Fibroblast of mammary gland (primary cell): ENCODE measurements around the gene CPAMD8.

Experiments
- DNase-seq: peaks from one replicate; pipeline ENCODE4 v3.0.0-alpha.2; 2010; ENCODE audit warnings: low read depth
- H3K4me3 ChIP-seq: 2 replicates; pipeline ENCODE4 v1.5.1; 2011; ENCODE audit warnings: low read depth, mild to moderate bottlenecking, low read length, moderate library complexity; ENCODE audit not compliant: control insufficient read depth
- TF ChIP-seq, protein P1 (sequence below): conservative IDR thresholded peaks from 2 replicates; pipeline ENCODE4 v1.5.1; 2011; ENCODE audit warnings: low read depth, low read length, inconsistent platforms; ENCODE audit not compliant: control insufficient read depth, insufficient read depth

CPAMD8 gene

DNA sequence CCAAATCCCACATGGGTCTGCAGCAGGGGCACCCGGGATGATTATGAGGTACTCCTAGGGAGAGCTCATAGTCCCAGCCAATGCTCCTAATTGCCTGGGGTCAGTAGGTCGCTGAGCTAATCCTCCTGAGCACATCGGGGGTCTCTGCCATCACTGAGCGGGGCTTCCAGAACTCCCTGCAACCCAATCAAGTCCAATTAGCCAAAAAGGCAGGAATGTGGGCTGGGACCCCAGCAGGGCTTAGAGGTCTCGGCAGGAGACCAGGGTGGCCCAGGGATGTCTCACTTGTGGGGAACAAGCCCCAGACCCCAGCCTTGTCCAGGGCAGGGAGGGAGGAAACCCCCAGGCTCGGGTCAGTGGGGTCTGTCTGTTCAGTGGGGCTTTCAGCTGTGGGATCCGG lies 17.1 kb upstream of the CPAMD8 start:
- no peak overlapping the region for H3K4me3 ChIP-seq
- TF ChIP-seq, protein P1, sequence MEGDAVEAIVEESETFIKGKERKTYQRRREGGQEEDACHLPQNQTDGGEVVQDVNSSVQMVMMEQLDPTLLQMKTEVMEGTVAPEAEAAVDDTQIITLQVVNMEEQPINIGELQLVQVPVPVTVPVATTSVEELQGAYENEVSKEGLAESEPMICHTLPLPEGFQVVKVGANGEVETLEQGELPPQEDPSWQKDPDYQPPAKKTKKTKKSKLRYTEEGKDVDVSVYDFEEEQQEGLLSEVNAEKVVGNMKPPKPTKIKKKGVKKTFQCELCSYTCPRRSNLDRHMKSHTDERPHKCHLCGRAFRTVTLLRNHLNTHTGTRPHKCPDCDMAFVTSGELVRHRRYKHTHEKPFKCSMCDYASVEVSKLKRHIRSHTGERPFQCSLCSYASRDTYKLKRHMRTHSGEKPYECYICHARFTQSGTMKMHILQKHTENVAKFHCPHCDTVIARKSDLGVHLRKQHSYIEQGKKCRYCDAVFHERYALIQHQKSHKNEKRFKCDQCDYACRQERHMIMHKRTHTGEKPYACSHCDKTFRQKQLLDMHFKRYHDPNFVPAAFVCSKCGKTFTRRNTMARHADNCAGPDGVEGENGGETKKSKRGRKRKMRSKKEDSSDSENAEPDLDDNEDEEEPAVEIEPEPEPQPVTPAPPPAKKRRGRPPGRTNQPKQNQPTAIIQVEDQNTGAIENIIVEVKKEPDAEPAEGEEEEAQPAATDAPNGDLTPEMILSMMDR, result no peak
- DNase-seq, result no peak

DNA sequence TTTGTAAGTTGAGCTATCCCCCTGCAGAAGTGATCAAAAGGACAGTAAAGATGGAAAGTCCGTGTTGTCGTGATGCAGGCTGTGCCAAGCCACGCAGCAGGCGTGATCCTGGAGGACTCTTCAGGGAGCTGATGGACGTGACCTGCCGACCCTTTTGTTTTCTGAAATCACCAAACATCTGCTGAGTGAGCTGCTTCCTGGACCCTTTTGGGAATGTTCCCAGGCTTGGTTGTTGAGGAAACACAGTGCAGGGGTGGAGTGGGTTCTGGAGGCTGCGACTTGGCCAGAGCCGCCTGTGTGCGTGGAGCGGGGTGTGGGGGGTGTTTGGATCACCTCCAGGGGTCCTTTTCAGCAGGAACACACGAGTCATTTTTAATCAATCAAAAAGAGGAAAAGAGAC lies 15.4 kb upstream of the CPAMD8 start:
- TF ChIP-seq, protein P1, result no peak
- no peak overlapping the region for H3K4me3 ChIP-seq
- DNase-seq, result peak; percentile 78

DNA sequence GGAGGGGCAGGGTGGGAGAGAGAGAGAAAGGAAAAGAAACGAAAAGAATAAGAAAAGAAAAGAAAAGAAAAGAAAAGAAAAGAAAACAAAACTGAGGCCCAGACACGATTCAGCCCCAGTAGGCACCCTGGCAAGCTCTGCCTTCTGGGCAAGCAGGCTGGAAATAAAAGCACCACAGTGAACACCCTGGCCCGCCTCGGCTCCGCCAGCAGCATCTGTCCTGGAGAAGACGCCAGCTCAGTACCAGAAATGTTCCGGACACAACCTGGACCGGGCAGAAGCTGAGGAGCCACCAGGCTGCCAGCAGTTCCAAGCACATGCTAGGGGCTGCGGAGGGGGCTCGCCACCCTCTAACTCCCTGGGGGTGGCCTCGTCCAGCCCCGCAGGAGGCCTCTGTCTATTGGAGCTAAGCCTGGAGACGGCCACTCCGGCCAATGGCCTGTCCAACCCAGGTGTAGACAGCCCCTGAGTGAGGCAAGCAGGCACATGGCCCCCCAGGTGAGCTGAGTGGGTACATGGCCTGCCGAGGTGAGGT lies 11.4 kb upstream of the CPAMD8 start:
- TF ChIP-seq, protein P1, result no peak
- H3K4me3 ChIP-seq, result no peak overlapping the region
- no peak for DNase-seq

DNA sequence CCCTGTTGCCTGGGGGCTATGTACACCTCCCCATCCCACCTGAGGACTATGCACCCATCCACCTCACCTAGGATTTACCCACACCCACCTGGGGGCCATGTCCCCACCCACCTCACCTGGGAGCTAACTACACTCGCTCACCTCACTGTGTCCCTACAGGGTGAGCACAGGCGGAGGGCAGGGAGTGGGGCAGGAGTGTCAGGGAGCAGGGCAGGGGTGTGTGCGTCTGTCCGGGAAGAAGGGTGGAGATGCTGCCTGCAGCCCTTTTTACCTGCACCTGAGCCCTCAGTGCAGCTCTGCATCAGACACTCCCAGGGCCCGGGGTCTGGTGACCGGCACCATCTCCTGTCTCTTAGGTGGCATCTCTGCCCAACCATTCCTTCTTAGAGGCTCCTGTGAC lies 10.6 kb upstream of the CPAMD8 start:
- TF ChIP-seq, protein P1, result no peak
- no peak for DNase-seq
- H3K4me3 ChIP-seq, result no peak overlapping the region

DNA sequence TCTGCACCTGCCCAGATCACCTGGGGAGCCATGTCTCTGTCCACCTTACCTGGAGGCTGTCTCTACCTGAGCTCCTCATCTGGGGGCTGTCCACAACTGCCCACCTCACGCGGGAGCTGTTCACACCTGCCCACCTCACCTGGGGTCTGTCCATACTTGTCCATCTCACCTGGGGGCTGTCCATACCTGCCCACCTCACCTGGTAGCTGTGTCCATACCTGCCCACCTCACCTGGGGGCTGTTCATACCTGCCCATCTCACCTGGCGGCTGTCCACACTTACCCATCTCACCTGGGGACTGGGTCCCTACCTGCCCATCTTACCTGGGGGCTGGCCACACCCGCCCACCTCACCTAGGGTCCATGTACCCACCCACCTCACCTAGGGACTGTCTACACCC lies 10.0 kb upstream of the CPAMD8 start:
- TF ChIP-seq, protein P1, result no peak
- DNase-seq, result no peak
- no peak overlapping the region for H3K4me3 ChIP-seq

DNA sequence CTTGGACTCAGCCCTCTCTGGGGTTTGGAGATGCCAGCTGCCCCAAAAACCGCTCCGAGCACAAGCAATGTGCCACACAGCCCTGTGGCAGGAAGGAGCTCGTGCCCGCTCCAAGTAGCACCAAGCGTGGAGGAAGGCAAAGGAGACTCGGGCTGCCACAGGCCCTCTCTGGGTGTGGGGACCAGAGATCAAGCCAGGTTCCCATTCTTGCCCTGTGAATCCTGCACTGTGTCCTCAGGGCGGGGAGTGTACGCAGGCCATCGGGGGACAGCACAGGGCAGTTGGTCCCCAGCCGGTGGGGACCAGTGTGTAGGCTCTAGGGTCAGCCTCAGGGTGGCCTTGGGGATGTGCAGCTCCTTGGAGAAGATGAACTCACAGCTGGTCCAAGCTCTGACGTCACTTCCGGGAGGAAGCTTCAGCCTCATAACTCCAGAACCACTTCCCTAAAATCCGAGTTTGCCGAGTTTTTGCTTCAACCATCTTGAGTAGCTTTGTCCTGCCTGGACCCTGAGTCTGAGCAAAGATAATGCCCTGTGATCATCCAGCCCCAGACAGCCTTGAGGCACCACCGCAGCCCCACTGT lies 9.3 kb upstream of the CPAMD8 start:
- TF ChIP-seq, protein P1, result no peak
- no peak overlapping the region for H3K4me3 ChIP-seq
- peak; percentile 9 for DNase-seq

DNA sequence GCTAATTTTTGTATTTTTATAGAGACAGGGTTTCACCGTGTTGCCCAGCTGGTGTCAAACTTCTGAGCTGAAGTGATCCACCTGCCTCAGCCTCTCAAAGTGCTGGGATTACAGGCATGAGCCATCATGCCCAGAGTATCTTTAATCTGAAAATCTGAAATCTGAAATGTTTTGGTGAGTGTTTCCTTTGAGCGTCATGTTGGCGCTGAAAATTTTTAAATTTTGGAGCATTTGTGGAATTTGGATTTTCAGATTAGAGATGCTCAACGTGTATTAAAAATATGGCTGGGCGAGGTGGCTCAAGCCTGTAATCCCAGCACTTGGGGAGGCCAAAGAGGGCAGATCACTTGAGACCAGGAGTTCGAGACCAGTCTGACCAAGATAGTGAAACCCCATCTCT lies 5.1 kb upstream of the CPAMD8 start:
- H3K4me3 ChIP-seq, result no peak overlapping the region
- TF ChIP-seq, protein P1, result no peak
- no peak for DNase-seq
